Renal cortex interstitium (tissue), 11 donors: ENCODE results near the gene ZNF771. TPM values are rescaled to one million over a fixed set of nuclear protein-coding genes. Genes with fewer than 3 reads are reported as not detected.

ENCODE experiments used
- DNase-seq, 11 donors: peaks; one replicate each; pipeline ENCODE4 v3.0.0-alpha.2; 2013; ENCODE audit warnings: low read depth in 9 of 11, low spot score in 4 of 11; ENCODE audit errors: extremely low read depth in 1 of 11
- polyA plus RNA-seq, 3 donors: library from polyadenylated mRNA; unstranded; fragments of 120-200 nt; gene quantifications; one replicate each; pipeline ENCODE4 v1.2.1, GENCODE V29; 2013; ENCODE audit not compliant: insufficient read length in 3 of 3

ZNF771 gene
- polyA plus RNA-seq, 3 donors: 4.7 to 9.2 (median 7.2) TPM

DNA sequence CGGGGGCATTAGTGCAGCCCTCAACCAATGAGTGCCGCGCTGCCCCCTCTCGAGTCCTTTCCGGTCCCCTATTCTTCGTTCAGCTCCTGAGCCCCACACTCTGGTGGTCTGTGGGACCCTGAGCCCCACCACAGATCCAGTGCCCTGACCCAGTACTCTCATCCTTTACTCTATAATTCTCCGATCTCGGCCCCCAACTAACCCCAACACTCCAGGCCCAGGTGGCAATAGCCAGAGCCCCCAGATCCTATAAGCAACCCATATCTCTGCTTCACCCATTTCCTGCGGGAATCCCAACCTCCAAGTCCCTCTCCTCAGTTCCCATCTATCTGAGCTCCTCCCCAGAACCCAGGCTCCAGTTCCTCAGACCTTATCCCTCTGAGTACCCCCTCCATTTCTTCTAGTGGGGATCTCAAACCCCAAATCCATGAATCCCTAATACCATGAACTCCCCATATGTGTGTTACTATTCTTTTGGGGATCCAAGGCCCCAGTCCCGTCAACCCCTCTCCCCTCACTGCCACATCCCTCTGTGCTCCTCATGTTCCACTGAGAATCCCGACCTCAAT lies 36.1 kb upstream of the ZNF771 start:
- DNase-seq: no peak

DNA sequence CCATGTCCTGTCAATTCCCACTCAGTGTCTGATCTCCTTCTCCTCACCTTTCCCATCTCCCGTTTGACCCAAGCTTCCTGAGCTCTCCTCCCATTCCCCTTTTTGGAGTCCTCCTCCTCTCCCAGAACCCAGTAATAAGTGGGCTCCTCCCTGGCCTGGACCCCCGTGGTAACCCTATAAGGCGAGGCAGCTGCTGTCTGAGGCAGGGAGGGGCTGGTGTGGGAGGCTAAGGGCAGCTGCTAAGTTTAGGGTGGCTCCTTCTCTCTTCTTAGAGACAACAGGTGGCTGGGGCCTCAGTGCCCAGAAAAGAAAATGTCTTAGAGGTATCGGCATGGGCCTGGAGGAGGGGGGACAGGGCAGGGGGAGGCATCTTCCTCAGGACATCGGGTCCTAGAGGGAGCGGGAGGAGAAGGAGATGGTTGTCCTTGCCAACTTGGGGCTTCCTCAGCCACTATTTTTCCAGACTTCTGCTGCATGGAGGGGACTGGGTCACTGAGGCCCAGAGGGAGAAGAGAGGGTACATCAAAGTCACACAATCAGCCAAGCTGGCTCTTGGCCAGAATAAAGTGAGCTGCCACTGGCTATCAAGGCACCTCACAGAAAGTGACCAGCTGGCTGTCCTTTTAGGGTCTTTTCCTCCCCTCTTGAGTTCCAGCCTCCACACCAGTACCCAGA lies 35.2 kb upstream of the ZNF771 start:
- DNase-seq: no peak

DNA sequence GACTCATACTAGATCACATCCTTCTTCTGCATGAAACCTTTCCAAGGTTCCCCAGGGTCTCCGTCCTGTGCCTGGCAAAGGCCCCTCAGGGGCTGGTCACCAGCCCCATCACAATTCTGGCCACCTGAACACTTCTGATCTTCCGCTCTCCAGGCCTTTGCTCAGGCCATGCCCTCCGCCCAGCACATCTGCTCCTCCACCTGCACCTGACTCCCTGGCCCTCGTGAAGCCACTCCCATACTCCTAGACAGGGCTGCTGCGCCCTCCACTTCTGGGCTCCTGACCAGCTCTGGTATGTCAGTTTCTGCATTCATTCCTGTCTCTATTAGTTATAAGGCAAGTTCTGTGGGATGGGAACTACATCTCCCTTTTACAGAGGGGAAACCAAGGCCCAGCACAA lies 34.7 kb upstream of the ZNF771 start:
- no peak for DNase-seq

DNA sequence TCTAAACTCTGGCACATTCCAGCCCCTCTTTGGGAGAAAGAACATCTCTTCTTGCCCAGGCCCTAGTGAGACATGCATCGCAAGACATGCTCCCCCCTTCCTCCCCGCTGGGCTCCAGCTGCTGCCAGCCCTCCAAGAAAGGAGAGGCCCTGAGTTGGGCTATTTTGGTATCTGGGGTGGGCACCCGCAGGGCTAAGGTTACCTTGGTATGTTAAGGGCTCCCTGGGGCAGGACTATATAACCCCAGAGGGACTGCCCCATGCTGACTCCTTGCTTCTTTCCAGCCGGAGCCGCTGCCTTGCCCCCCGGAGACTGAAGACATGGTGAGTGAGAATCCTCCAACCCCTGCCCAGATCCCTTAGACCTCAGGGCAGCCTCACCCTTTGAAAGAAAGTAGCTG lies 32.9 kb upstream of the ZNF771 start, which contains the start of gene MYL11:
Gene MYL11 (plus strand): TSS at position 265 of the 400 bp plus-strand sequence. CDS start 56 bp downstream, at position 321.
- DNase-seq: no peak

DNA sequence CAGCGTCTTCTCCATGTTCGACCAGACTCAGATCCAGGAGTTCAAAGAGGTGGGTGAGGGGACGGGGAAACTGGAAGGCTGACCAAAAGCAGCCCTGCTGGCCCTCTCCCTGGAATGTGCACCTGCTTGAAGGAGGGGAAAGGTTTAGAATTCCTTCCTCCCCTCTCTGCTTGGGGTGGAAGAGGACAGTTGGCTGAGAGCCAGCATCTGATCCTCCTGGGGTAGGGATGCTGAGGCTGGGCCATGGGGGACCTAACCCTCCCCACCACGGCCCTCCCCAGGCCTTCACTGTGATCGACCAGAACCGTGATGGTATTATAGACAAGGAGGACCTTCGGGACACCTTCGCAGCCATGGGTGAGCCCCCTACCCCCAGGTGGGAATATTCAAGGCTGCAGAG lies 31.5 kb upstream of the ZNF771 start:
- no peak for DNase-seq

DNA sequence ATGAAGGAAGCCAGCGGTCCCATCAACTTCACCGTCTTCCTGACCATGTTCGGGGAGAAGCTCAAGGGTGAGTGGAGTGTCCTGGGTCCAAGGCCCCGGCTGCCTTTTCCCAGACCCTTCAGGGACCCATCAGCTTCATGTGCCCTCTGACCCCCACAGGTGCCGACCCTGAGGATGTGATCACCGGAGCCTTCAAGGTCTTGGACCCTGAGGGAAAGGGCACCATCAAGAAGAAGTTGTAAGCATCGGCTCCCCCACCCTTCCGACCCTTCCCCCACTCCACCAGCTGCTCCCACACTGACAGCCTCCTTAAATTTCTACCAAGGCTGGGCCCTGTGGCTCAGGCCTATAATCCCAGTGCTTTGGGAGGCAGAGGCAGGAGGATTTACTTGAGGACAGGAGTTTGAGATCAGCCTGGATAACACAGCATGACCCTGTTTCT lies 30.9 kb upstream of the ZNF771 start:
- no peak for DNase-seq

DNA sequence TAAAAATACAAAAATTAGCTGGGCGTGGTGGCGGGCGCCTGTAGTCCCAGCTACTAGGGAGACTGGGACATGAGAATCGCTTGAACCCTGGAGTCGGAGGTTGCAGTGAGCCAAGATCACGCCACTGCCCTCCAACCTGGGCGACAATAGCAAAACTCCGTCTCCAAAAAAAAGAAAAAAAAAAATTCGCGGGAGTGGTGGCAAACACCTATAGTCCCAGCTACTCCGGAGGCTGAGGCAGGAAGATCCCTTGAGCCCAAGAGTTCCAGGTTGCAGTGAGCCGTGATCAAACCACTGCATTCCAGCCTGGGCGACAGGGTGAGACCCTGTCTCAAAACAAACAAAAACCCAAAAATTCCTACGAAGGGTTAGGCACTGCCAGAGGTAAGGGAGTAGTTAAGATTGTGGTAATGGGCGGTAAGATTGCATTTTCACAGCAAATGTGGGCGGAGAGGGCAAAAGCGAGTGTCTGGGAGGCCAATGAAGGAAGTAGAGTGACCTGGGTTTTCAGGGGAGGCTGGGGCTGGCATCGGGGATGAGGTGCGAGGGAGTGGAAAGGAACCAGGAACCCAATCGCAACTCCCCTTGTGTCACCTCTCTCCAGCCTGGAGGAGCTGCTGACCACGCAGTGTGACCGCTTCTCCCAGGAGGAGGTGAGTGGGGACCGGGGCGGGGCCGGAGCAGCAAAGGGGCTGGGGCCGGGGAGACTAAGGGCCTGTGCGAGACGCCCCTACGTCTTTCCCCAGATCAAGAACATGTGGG lies 30.2 kb upstream of the ZNF771 start:
- no peak for DNase-seq

DNA sequence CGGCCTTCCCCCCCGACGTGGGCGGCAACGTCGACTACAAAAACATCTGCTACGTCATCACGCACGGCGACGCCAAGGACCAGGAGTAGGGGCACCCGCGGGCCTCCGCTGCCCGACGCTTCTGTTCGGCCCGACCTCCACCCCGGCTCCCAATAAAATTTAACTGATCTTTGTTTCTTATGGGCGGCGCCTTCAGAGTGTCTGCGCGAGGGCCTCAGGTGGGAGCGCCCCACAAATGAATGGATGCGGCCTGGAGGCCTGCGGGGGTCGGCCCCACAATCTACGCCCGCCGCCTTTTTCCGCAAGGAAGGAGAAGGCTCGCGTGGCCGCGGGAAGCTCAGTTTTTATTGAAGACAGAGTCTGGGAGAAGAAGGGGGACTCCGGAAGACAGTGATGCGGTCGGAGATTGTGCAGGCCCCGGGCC lies 29.6 kb upstream of the ZNF771 start:
- peak in 8 of 11 donors; percentile 81 to 90 (median 89) for DNase-seq

DNA sequence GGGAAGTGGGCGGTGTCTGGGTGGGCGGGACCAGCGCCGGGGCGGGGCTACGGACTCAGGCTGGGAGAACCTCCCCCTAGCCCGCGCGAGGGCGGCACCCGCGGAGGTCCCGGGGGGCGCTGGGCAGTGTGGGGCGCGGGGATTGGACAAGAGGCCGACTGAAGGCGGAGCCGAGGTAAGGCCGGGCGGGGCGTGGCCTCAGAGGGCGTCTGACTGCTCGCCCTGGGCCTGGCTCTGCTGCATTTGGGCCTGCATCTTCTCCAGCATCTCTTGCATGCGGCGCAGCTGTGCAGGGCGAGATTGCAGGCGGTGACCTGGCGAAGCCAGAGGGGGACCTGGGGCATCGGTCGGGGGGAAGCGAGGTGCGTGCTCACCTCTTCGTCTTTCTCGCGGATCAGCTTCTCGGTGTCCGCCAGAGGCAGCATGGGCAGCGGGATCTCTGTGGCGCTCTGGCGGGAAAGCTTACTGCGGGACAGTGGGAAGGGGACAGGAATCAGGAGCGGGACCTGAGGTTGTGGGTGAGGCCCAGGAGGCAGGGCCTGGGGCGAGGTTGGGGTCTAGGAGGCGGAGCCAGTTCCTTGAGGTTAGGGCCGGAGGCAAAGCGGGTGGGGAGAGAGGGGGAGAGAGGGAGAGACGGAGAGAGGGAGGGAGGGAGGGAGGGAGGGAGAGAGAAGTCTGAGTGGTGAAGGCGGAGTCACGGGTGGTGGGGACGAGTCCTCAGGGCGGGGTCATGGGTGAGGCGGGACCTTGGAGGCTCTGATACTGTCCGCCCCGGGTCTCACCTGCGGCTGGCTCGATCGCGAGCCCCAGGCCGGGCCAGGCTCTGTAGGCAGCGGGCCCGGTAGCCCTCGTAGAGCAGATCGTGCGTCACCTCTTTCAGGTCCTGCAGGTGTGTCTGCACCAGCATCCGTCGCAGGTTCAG lies 28.9 kb upstream of the ZNF771 start:
- peak; percentile 91 to 99 (median 98) for DNase-seq

DNA sequence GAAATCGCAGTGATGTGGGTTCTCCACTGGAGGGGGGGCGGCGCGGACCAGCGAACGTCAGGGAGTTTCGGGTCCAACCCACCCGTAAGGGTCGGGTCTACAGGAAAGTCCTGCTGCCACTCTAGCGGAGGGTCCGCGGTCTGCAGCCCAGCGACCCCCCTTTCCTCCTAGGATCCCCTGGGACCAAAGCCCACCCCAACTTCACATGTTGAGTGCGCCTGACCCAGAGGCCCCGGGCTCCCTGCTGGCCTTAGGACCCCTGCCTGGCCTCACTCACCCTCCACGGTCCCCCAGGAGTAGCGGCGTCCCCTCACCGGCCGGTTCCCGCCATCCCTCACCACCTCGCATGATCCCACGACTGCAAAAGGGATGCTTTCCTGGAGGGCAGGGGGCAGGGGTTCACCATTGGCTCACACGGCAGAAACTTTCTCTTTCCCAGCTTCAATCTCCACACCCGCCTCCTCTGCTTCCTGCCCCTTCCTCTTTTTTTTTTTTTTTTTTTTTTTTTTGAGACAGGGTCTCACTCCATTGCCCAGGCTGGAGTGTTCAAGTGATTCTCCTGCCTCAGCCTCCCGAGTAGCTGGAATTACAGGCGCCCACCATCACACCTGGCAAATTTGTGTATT lies 28.1 kb upstream of the ZNF771 start:
- no peak for DNase-seq

DNA sequence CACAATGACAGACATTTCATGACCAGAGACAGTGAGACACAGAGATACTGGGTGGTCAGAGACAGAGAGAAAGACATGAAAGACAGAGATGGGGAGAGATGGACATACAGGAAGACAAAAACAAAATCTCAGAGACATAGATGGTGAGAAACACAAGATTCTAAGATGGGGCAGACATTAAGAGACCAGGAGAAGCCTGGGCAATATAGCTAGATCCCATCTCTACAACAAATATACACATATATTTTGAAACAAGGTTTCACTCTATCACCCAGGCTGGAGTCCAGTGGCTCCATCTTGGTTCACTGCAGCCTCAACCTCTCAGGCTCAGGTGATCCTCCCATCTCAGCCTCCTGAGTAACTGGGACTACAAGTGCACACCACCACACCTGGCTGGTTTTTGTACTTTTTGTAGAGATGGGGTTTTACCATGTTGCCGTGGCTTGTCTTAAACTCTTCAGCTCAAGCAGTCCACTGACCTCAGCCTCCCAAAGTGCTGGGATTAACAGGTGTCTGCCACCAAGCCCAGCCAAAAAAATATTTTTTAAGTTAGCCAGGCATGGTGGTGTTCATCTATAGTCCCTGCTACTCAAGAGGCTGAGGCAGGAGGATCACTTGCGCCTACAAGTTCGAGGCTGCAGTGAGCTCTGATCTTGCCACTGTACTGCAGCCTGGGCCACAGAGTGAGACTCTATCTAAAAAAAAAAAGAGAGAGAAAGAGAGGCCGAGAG lies 27.2 kb upstream of the ZNF771 start:
- no peak for DNase-seq

DNA sequence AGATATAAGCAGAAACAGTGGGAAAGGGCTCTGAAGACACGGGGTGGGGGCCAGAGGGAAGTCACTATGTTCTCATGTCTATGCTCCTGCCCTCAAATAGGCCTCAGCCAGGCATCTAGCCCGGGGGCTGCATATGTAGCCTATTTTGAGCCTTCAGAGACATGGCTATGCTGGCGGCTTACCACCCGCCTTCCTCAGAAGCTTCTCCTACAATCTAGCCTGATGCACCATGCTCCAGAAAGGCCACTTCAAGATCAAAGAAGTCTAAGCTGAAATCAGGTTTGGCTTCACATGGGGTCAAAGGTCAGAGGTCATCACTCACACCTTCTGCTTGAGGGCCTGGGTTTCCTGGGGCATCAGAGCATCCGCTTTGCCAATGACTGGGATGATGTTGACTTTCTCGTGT lies 26.6 kb upstream of the ZNF771 start:
- no peak for DNase-seq

DNA sequence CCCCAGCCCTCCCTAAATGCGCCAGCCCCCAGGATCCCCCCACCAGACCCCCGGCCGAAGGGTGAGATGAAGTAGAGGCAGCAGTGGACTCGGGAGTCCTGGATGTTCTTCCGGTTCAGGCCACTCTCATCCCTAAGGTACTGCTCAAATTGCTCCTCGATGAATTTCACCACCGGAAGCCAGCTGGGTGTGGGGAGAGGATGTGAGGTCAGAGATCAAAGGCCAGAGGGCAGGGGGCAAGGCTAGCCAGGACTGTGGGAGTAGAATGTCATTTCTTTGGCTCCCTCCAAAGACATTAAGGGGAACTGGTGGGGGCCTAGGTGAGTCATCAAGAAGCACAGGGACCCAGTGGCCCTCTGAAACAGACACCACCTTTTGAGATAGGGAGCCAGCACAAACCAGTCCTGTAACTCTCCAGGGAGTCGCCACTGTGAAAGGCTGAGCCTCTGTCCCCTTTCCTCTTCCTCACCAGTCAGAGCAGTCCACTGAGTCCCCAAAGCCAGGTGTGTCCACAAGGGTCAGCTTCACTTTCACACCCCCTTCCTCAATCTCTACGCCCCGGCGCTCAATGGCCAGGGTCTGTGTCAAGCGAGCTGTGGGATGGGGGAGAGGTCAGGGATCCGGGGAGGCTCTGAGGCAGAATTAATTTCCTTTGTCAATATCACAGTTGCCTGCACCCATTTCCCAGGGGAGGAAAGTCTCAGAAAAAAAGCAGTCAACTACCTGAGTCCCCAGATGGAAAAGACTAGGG lies 25.9 kb upstream of the ZNF771 start:
- no peak for DNase-seq

DNA sequence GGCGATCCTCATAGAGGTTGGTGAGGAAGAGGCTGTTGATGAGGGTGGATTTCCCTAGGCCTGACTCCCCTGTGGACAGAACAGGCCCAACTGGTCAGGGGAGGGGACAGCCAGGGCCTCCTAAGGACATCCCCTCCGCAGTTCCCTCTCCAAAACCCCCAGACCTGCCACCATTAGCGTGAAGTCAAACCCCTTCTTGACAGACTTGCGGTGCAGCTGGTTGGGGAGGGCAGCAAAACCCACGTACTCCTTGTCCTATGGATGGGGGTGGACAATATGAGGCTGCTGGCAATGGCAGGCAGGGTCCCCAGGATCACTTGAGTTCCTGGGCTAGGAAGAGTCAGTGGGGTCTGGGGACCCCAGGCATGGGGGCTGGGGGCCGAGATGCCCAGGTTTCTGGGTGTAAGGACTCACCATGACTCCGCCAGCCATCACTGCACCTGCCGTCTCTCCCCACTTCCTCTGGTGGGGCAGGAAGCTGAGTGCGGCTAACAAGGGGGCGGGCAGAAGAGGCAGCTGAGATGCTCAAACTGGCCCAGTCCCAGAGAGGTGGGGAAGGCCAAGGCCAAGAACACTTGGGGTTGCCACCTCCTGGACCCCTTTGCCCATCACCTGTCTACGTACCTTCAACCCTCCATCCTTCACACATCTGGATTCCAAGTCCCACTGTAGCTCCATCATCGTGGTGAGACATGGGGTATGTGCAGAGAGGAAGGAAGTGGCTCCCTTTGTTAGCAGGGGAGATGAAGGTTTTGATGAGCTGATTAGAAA lies 25.1 kb upstream of the ZNF771 start, which contains the start of gene SEPTIN1:
Gene SEPTIN1 (minus strand): TSS at position 451 of the 771 bp plus-strand sequence. CDS start 19 bp downstream, at position 432.
- DNase-seq: no peak

DNA sequence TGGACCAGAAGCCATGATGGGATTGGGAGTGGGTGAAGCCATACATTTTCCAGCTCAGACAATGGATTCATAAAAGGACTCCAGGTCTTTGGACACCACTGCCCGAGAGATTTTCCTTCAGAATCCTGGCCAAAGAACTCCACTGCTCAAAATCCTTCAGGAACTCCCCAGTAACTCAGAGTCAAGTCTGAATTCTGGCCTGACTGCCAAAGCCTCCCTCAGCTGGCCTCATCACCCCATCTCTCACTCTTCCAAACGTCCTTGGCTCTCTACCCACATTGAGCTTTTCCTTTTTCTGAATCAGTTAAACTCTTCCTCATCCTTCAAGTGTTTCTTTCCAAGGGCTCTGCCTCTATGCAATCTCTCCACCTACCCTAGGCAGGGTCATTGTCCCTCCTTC lies 23.9 kb upstream of the ZNF771 start:
- DNase-seq: no peak

DNA sequence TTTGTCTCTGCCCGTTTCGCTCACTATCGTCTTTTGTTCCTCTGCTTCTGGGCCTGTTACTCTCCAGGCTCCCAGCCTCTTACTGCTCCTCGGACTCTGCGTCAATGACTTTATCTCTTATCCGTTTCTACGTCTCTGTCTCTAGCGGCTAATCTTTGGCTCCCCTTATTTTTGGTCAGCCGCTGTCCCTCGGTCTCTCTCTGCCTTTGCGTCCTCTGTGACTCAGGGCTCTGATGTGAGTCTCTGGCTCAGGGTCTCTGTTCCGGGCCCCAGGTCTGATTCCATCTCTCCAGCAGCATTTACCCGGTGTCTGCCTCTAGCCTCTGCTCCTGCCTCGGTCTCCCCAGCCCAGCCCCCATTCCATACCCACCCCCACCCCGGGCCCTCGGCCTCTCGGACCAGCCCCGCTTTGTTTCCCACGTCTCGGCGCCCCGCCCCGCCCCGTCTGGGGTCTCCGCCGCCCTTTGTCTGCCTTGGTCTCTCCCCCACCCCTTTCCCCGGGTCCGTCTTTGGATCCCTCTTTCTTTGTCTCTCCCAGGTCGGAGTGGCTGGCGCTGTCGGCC lies 12.7 kb upstream of the ZNF771 start:
- peak in 1 of 11 donors; percentile 29 for DNase-seq
